ENCODE data around the gene KCNMA1. TPM values are rescaled to one million over a fixed set of nuclear protein-coding genes. Genes with fewer than 3 reads are reported as not detected.

KCNMA1 gene
- total and polyA plus RNA-seq, 10 donors, result 9.3 to 114 (median 51.5) TPM

- DNase-seq, result no peak
- TF ChIP-seq CTCF (IDR thresholded peaks at IDR 0.05 in 8 of 11, conservative IDR thresholded peaks at IDR 0.05 in 3 of 11), result no peak
- TF ChIP-seq POLR2A (IDR thresholded peaks at IDR 0.05), result no peak
- TF ChIP-seq POLR2AphosphoS5 (IDR thresholded peaks at IDR 0.05), result no peak
- intact Hi-C loops (cut with DNase I; ENCODE audit: low total_unique reads), result no loop called here
- H3K27ac ChIP-seq, result no peak overlapping the region
- no peaks in the 10 kb centered on the region for H3K36me3 ChIP-seq
- H3K27me3 ChIP-seq (replicated peaks in 1 of 7), result no peaks in the 10 kb centered on the region
- no peak overlapping the region for H3K4me3 ChIP-seq
- no peaks in the 10 kb centered on the region for H3K9me3 ChIP-seq
- 54 to 88% (median 59%) methylated on average over 1 of the region's 1 CpG for WGBS, 5 donors
- H3K4me1 ChIP-seq, result no peaks in the 10 kb centered on the region
Measured at GRCh38 chr10:76874176-76874575, 763.4 kb downstream of the KCNMA1 start.

GRCh38 chr10:76871697-76872295, 765.8 kb downstream of the KCNMA1 start:
- no peak overlapping the region for H3K4me3 ChIP-seq
- TF ChIP-seq POLR2A (IDR thresholded peaks at IDR 0.05) (no peak), POLR2AphosphoS5 (IDR thresholded peaks at IDR 0.05) (no peak), CTCF (IDR thresholded peaks at IDR 0.05 in 8 of 11, conservative IDR thresholded peaks at IDR 0.05 in 3 of 11) (no peak)
- intact Hi-C loops (cut with DNase I; ENCODE audit: low total_unique reads), result no loop called here
- DNase-seq, result no peak
- 84 to 97% (median 93%) methylated on average over 2 of the region's 2 CpGs for WGBS, 5 donors
- H3K36me3 ChIP-seq, result no peaks in the 10 kb centered on the region
- no peaks in the 10 kb centered on the region for H3K4me1 ChIP-seq
- no peaks in the 10 kb centered on the region for H3K9me3 ChIP-seq
- no peak overlapping the region for H3K27ac ChIP-seq
- H3K27me3 ChIP-seq (replicated peaks in 1 of 7), result no peaks in the 10 kb centered on the region

- H3K27me3 ChIP-seq (replicated peaks in 1 of 7), result no peaks in the 10 kb centered on the region
- no peak overlapping the region for H3K27ac ChIP-seq
- no peak for TF ChIP-seq POLR2AphosphoS5 (IDR thresholded peaks at IDR 0.05)
- no peak for TF ChIP-seq CTCF (IDR thresholded peaks at IDR 0.05 in 8 of 11, conservative IDR thresholded peaks at IDR 0.05 in 3 of 11)
- TF ChIP-seq POLR2A (IDR thresholded peaks at IDR 0.05), result no peak
- no peaks in the 10 kb centered on the region for H3K36me3 ChIP-seq
- H3K9me3 ChIP-seq, result no peaks in the 10 kb centered on the region
- 79 to 90% (median 82%) methylated on average over 10 of the region's 10 CpGs for WGBS, 5 donors
- intact Hi-C loops (cut with DNase I; ENCODE audit: low total_unique reads), result no loop called here
- H3K4me3 ChIP-seq, result no peak overlapping the region
- DNase-seq, result no peak
- no peaks in the 10 kb centered on the region for H3K4me1 ChIP-seq
Measured at GRCh38 chr10:76869931-76870330, 767.7 kb downstream of the KCNMA1 start.

GRCh38 chr10:76868098-76868977, 769.3 kb downstream of the KCNMA1 start:
- Histone ChIP-seq H3K4me1 (no peaks in the 10 kb centered on the region), H3K9me3 (no peaks in the 10 kb centered on the region), H3K27ac (no peak overlapping the region), H3K4me3 (no peak overlapping the region), H3K27me3 (replicated peaks in 1 of 7) (no peaks in the 10 kb centered on the region), H3K36me3 (no peaks in the 10 kb centered on the region)
- 77 to 96% (median 83%) methylated on average over 4 of the region's 4 CpGs for WGBS, 5 donors
- no peak for DNase-seq
- intact Hi-C loops (cut with DNase I; ENCODE audit: low total_unique reads), result no loop called here
- TF ChIP-seq POLR2AphosphoS5 (IDR thresholded peaks at IDR 0.05), result no peak
- TF ChIP-seq CTCF (IDR thresholded peaks at IDR 0.05 in 8 of 11, conservative IDR thresholded peaks at IDR 0.05 in 3 of 11), result no peak
- no peak for TF ChIP-seq POLR2A (IDR thresholded peaks at IDR 0.05)
